HepG2 (cell line): ENCODE data around the gene RHOT1. TPM values are rescaled to one million over a fixed set of nuclear protein-coding genes. Genes with fewer than 3 reads are reported as not detected.

ENCODE experiments used
- E2F5 ChIP-seq: sonication (generic); formaldehyde crosslinking; conservative IDR thresholded peaks from 2 replicates; pipeline ENCODE4 v1.4.0; 2020; ENCODE audit warnings: missing genetic modification reagents
- KLF6 ChIP-seq: IDR thresholded peaks from 2 replicates; pipeline ENCODE4 v1.8.0; 2016; ENCODE audit warnings: missing biosample characterization, missing genetic modification reagents
- MTF2 ChIP-seq: sonication (generic); formaldehyde crosslinking; IDR thresholded peaks from 2 replicates; pipeline ENCODE4 v1.5.0; 2020; ENCODE audit warnings: missing genetic modification reagents, borderline replicate concordance
- MYPOP ChIP-seq: sonication (generic); formaldehyde crosslinking; IDR thresholded peaks from 2 replicates; pipeline ENCODE4 v1.8.1; 2023; ENCODE audit warnings: mild to moderate bottlenecking, moderate library complexity, missing genetic modification reagents
- SNAI1 ChIP-seq: sonication (generic); formaldehyde crosslinking; IDR thresholded peaks from 2 replicates; pipeline ENCODE4 v1.5.0; 2020; ENCODE audit warnings: mild to moderate bottlenecking, missing genetic modification reagents, borderline replicate concordance
- THAP8 ChIP-seq: sonication (generic); formaldehyde crosslinking; IDR thresholded peaks from 2 replicates; pipeline ENCODE4 v1.5.1; 2020; ENCODE audit warnings: missing genetic modification reagents, mild to moderate bottlenecking, borderline replicate concordance
- ZNF749 ChIP-seq: sonication (generic); formaldehyde crosslinking; IDR thresholded peaks from 2 replicates; pipeline ENCODE4 v1.8.0; 2022; ENCODE audit warnings: mild to moderate bottlenecking, missing genetic modification reagents, moderate library complexity, borderline replicate concordance
- ZNF800 ChIP-seq: sonication (generic); formaldehyde crosslinking; IDR thresholded peaks from 2 replicates; pipeline ENCODE4 v1.4.0; 2020; ENCODE audit warnings: missing genetic modification reagents
- ZNF883 ChIP-seq: sonication (generic); formaldehyde crosslinking; IDR thresholded peaks from 2 replicates; pipeline ENCODE4 v1.5.1; 2020; ENCODE audit warnings: mild to moderate bottlenecking, missing genetic modification reagents; ENCODE audit errors: not compliant biosample characterization
- polyA plus RNA-seq, 8 experiments: library from polyadenylated mRNA; depleted of rRNA in 3 of 8; stranded (reverse) in 7 of 8; unstranded in 1 of 8; fragments of >200 nt; fragmentation: Illumina TruSeq in 4 of 8; extraction: Trizol in 4 of 8; gene quantifications; 2 replicates each; pipeline versions ENCODE4 v1.2.1 to v1.2.3, GENCODE V29; 2011 to 2016; ENCODE audit warnings: low read depth in 4 of 8, missing spikeins in 1 of 8, mixed read lengths in 1 of 8; ENCODE audit not compliant: insufficient read depth in 1 of 8
- total RNA-seq, 5 experiments: library from RNA; depleted of rRNA; stranded (reverse); fragments of >200 nt; fragmentation: Illumina TruSeq; extraction: Trizol; gene quantifications; 2 replicates each; pipeline ENCODE4 v1.2.3, GENCODE V29; 2016; ENCODE audit warnings: low read depth in 1 of 5
- TF ChIP-seq, protein P1 (sequence below): sonication (generic); formaldehyde crosslinking; IDR thresholded peaks from 2 replicates; pipeline ENCODE4 v1.5.1; 2020; ENCODE audit warnings: mild to moderate bottlenecking, missing genetic modification reagents, moderate library complexity
- TF ChIP-seq, protein P2 (sequence below): sonication (generic); formaldehyde crosslinking; IDR thresholded peaks from 2 replicates; pipeline ENCODE4 v1.4.0; 2020; ENCODE audit warnings: mild to moderate bottlenecking, missing genetic modification reagents, borderline replicate concordance

The RHOT1 gene
- total and polyA plus RNA-seq, 2 of the 13 experiments (the other 11 are each of a cell fraction or from before 2014, with no cell fraction given), result 25.6 to 41.5 TPM

- TF ChIP-seq MYPOP (peak; percentile 84), E2F5 (CRISPR knock-in tag) (no peak), ZNF749 (no peak), THAP8 (no peak), MTF2 (CRISPR knock-in tag) (peak; percentile 74; the same call in 1 of the 2 replicates), SNAI1 (CRISPR knock-in tag) (no peak), ZNF883 (CRISPR knock-in tag) (peak; percentile 31), ZNF800 (CRISPR knock-in tag) (peak; percentile 92), KLF6 (no peak)
- TF ChIP-seq, protein P1, sequence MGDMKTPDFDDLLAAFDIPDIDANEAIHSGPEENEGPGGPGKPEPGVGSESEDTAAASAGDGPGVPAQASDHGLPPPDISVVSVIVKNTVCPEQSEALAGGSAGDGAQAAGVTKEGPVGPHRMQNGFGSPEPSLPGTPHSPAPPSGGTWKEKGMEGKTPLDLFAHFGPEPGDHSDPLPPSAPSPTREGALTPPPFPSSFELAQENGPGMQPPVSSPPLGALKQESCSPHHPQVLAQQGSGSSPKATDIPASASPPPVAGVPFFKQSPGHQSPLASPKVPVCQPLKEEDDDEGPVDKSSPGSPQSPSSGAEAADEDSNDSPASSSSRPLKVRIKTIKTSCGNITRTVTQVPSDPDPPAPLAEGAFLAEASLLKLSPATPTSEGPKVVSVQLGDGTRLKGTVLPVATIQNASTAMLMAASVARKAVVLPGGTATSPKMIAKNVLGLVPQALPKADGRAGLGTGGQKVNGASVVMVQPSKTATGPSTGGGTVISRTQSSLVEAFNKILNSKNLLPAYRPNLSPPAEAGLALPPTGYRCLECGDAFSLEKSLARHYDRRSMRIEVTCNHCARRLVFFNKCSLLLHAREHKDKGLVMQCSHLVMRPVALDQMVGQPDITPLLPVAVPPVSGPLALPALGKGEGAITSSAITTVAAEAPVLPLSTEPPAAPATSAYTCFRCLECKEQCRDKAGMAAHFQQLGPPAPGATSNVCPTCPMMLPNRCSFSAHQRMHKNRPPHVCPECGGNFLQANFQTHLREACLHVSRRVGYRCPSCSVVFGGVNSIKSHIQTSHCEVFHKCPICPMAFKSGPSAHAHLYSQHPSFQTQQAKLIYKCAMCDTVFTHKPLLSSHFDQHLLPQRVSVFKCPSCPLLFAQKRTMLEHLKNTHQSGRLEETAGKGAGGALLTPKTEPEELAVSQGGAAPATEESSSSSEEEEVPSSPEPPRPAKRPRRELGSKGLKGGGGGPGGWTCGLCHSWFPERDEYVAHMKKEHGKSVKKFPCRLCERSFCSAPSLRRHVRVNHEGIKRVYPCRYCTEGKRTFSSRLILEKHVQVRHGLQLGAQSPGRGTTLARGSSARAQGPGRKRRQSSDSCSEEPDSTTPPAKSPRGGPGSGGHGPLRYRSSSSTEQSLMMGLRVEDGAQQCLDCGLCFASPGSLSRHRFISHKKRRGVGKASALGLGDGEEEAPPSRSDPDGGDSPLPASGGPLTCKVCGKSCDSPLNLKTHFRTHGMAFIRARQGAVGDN (CRISPR knock-in tag), result peak; percentile 45; the same call in 1 of the 2 replicates
- TF ChIP-seq, protein P2, sequence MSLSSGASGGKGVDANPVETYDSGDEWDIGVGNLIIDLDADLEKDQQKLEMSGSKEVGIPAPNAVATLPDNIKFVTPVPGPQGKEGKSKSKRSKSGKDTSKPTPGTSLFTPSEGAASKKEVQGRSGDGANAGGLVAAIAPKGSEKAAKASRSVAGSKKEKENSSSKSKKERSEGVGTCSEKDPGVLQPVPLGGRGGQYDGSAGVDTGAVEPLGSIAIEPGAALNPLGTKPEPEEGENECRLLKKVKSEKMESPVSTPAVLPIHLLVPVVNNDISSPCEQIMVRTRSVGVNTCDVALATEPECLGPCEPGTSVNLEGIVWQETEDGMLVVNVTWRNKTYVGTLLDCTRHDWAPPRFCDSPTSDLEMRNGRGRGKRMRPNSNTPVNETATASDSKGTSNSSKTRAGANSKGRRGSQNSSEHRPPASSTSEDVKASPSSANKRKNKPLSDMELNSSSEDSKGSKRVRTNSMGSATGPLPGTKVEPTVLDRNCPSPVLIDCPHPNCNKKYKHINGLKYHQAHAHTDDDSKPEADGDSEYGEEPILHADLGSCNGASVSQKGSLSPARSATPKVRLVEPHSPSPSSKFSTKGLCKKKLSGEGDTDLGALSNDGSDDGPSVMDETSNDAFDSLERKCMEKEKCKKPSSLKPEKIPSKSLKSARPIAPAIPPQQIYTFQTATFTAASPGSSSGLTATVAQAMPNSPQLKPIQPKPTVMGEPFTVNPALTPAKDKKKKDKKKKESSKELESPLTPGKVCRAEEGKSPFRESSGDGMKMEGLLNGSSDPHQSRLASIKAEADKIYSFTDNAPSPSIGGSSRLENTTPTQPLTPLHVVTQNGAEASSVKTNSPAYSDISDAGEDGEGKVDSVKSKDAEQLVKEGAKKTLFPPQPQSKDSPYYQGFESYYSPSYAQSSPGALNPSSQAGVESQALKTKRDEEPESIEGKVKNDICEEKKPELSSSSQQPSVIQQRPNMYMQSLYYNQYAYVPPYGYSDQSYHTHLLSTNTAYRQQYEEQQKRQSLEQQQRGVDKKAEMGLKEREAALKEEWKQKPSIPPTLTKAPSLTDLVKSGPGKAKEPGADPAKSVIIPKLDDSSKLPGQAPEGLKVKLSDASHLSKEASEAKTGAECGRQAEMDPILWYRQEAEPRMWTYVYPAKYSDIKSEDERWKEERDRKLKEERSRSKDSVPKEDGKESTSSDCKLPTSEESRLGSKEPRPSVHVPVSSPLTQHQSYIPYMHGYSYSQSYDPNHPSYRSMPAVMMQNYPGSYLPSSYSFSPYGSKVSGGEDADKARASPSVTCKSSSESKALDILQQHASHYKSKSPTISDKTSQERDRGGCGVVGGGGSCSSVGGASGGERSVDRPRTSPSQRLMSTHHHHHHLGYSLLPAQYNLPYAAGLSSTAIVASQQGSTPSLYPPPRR (CRISPR knock-in tag), result no peak
Measured at GRCh38 chr17:32266389-32267301, 124.3 kb downstream of the RHOT1 start (continued).
